Type B pancreatic cell (in vitro differentiated cells): Measurements from ENCODE around the gene MOB4. TPM values are rescaled to one million over a fixed set of nuclear protein-coding genes. Genes with fewer than 3 reads are reported as not detected.
"Not testable (repeated sequence)": the region's sequence is repeated elsewhere in the genome, so short reads cannot be mapped to it uniquely, and the experiment has no call there.

ENCODE experiments used
- DNase-seq: peaks from one replicate; pipeline ENCODE4 v3.0.0; 2021; ENCODE audit warnings: mixed read lengths; ENCODE audit not compliant: unreplicated experiment; ENCODE audit errors: extremely low spot score
- H3K27ac Mint-ChIP-seq: 2 replicates; pipeline ENCODE4 v1.8.0; 2021; ENCODE audit warnings: mild to moderate bottlenecking, mixed read lengths
- H3K27me3 Mint-ChIP-seq: 2 replicates; pipeline ENCODE4 v1.8.0; 2021; ENCODE audit warnings: mixed read lengths
- H3K36me3 Mint-ChIP-seq: 2 replicates; pipeline ENCODE4 v1.8.0; 2021; ENCODE audit warnings: mixed read lengths
- H3K4me1 Mint-ChIP-seq: one replicate; pipeline ENCODE4 v1.8.0; 2021; ENCODE audit warnings: mixed read lengths; ENCODE audit not compliant: unreplicated experiment
- H3K4me3 Mint-ChIP-seq: 2 replicates; pipeline ENCODE4 v1.8.0; 2021; ENCODE audit warnings: mild to moderate bottlenecking, mixed read lengths
- H3K9me3 Mint-ChIP-seq: 2 replicates; pipeline ENCODE4 v1.8.0; 2021; ENCODE audit warnings: mixed read lengths
- CTCF ChIP-seq: fragments of 200-600 bp; sonication (generic); conservative IDR thresholded peaks from 2 replicates; pipeline ENCODE4 v1.5.0; 2021; ENCODE audit warnings: antibody characterized with exemption, mild to moderate bottlenecking
- total RNA-seq: library from RNA; stranded (reverse); gene quantifications from 2 replicates; pipeline ENCODE4 v1.2.1, GENCODE V29; 2021; ENCODE audit warnings: low replicate concordance

MOB4 gene
- total RNA-seq, 1 donor from 2014 or later = 30.7 TPM

DNA sequence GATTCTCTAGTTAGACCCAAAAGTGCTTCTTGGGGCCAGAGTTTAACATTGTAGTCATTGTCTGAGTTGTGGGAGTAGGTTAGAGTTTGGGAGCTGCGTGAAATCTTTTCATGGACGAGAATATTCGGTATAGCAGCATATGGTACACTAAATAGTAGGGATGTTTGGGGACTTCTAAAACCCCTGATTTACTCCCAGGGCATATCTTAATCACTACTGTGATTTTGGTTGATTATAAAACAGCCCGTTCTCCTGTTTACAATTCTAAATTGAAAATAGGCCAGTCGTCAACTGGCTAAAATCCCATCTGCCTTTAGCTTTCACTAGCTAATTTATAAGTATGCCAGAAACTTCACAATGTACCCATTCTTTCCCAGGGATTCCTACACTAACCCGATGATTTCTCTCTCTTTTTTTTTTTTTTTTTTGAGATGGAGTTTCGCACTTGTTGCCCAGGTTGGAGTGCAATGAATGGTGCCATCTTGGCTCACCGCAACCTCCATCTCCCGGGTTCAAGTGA, 44.3 kb downstream of the MOB4 start:
- Mint-ChIP-seq H3K27me3 (no peaks in the 10 kb centered on the region), H3K27ac (no peak overlapping the region), H3K36me3 (peaks cover 22% of the 10 kb centered on the region), H3K4me1 (no peaks in the 10 kb centered on the region), H3K9me3 (peaks cover 4% of the 10 kb centered on the region), H3K4me3 (no peak overlapping the region)
- no peak for DNase-seq
- no peak for TF ChIP-seq CTCF

GRCh38 chr2:197571627-197572271, 55.9 kb downstream of the MOB4 start:
- DNase-seq = no peak
- Mint-ChIP-seq H3K27ac (no peak overlapping the region), H3K36me3 (peaks cover 36% of the 10 kb centered on the region), H3K27me3 (no peaks in the 10 kb centered on the region), H3K4me1 (no peaks in the 10 kb centered on the region), H3K4me3 (no peak overlapping the region), H3K9me3 (peaks cover 15% of the 10 kb centered on the region)
- no peak for TF ChIP-seq CTCF

GRCh38 chr2:197573608-197574007, 57.7 kb downstream of the MOB4 start:
- Mint-ChIP-seq H3K9me3 (peaks cover 15% of the 10 kb centered on the region), H3K27me3 (no peaks in the 10 kb centered on the region), H3K4me1 (no peaks in the 10 kb centered on the region), H3K4me3 (no peak overlapping the region), H3K27ac (no peak overlapping the region), H3K36me3 (peaks cover 36% of the 10 kb centered on the region)
- no peak for TF ChIP-seq CTCF
- no peak for DNase-seq

- TF ChIP-seq CTCF = no peak
- Mint-ChIP-seq H3K36me3 (peaks cover 30% of the 10 kb centered on the region), H3K4me1 (no peaks in the 10 kb centered on the region), H3K9me3 (peaks cover 15% of the 10 kb centered on the region), H3K4me3 (no peak overlapping the region), H3K27me3 (no peaks in the 10 kb centered on the region), H3K27ac (no peak overlapping the region)
- no peak for DNase-seq
Measured at GRCh38 chr2:197575987-197576386, 60.1 kb downstream of the MOB4 start.

DNA sequence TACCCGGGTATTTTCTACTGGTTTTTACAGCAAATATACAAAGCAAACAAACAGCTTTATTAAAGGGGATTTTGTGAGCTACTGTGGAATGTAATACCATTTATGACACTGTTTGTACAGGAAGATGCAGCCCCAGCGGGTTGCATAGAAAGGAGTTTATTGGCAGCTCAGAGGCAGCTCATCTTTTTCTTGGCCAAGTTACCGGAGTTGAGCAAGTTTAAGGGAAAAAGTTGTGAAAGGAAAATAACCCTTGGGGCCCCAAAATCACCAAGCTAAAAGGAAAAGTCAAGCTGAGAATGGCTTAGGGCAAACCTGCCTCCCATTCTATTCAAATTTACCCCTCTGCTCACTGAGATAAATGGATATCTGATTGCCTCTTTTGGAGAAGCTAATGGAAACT, 60.8 kb downstream of the MOB4 start:
- H3K9me3 Mint-ChIP-seq = peaks cover 15% of the 10 kb centered on the region
- H3K27ac Mint-ChIP-seq = no peak overlapping the region
- peaks cover 29% of the 10 kb centered on the region for H3K36me3 Mint-ChIP-seq
- H3K27me3 Mint-ChIP-seq = no peaks in the 10 kb centered on the region
- H3K4me1 Mint-ChIP-seq = no peaks in the 10 kb centered on the region
- no peak for DNase-seq
- TF ChIP-seq CTCF = no peak
- no peak overlapping the region for H3K4me3 Mint-ChIP-seq

- TF ChIP-seq CTCF = no peak
- Mint-ChIP-seq H3K36me3 (peaks cover 24% of the 10 kb centered on the region), H3K27me3 (no peaks in the 10 kb centered on the region), H3K4me1 (no peaks in the 10 kb centered on the region), H3K27ac (no peak overlapping the region), H3K9me3 (peaks cover 11% of the 10 kb centered on the region), H3K4me3 (no peak overlapping the region)
- DNase-seq = no peak
Measured at GRCh38 chr2:197577446-197577845, 61.6 kb downstream of the MOB4 start.

- not testable (repeated sequence) for H3K27me3 Mint-ChIP-seq, H3K9me3 Mint-ChIP-seq, DNase-seq, H3K4me3 Mint-ChIP-seq, H3K27ac Mint-ChIP-seq, H3K4me1 Mint-ChIP-seq
- H3K36me3 Mint-ChIP-seq = peaks cover 17% of the 10 kb centered on the region
Measured at GRCh38 chr2:197578294-197578693, 62.4 kb downstream of the MOB4 start.
